ENCODE measurements around the gene DDR1.

Gene DDR1

DNA sequence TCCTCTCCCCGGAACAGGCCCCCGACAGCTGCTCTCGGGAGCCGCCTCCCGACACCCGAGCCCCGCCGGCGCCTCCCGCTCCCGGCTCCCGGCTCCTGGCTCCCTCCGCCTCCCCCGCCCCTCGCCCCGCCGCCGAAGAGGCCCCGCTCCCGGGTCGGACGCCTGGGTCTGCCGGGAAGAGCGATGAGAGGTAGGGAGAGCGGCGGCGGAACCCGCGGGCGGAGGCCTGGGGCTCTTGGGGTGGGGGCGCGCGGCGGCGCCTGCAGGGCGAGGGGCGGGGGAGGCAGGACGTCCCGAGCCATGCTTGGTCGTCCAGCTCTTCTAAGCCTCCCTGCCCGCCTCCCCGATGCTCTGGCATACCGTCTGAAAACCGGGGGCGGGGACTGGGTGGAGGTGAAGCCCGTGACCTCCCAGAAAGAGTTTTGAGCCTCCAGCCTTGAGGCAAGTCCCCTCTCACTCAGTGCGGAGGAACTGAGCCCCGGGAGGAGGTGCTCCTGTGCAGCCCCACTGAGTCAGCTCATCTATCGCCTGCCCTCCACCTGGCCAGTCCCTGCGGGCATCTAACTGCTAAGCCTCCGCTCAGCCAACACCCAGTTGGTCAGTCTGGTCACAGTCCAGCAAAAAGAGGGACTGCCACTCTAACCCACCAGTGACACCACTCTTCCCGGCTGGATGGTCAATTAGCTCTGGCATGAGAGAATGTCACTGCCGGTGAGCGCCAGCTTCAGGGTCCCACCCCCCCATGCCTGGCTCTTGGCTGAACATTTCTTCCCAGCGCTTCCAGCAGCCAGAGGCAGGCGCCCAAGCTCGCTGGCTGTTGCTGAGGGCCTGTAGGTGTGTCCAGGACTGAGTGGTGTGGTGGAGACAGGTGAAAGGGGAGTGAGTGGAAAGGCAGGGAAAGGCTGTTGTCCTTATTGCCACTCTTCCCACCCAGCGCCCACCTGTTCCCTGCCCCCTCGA lies 482 bp downstream of the DDR1 start:
- TF ChIP-seq GATA3 (IDR thresholded peaks at IDR 0.05; ENCODE audit: low read depth, low read length) (no peak), GATA2 (IDR thresholded peaks at IDR 0.05; ENCODE audit: low read depth, low read length) (no peak)

- TF ChIP-seq GATA3 (IDR thresholded peaks at IDR 0.05; ENCODE audit: low read depth, low read length) = no peak
- no peak for TF ChIP-seq GATA2 (IDR thresholded peaks at IDR 0.05; ENCODE audit: low read depth, low read length)
These were observed 1.2 kb downstream of the DDR1 start for GRCh38 chr6:30885481-30885998.

DNA sequence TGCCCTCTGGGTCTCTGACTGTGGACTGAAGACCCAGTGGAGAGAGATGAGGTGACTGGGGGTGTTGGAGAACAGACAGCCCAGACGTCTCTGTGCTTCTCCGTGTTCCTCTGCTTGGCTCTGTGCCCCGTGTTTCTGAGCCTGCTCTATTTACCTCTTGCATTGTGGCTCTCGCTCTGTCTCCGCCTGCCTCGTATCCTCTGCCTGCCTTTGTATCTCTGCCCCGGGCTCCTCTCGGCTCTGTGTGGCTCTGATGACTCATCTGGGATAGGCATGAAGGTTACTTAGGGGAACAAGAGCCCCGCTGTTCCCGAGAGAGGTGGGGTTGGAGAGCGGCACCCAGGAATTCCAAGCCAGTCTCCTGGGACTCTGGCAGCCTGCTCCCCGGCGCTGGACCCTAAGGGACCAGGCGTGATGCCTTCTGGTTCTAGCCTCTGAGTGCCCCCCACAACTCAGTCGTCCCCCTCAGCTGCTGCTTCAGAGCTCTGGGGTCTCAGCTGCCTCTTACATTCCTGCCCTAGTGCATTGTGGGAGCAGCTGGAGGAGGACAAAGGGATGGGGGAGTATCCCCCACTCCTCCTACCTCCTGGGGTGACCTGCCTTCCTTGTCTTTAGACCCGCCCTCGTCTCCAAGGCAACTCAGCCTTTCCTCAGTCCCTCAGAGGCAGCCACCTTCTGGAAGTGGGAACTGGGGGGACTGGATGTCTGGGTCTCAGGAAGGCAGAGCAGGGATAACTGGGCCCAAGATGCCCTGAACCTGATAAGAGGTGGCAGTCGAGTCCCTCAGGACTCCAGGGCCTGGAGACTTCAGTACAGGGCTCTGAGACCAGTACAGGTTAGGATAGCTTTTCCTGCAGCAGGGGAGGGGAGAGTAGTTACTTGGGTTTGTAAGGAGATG lies 1.9 kb downstream of the DDR1 start:
- TF ChIP-seq GATA3 (IDR thresholded peaks at IDR 0.05; ENCODE audit: low read depth, low read length) (no peak), GATA2 (IDR thresholded peaks at IDR 0.05; ENCODE audit: low read depth, low read length) (no peak)

GRCh38 chr6:30886897-30887255 lies 2.6 kb downstream of the DDR1 start:
- TF ChIP-seq GATA2 (IDR thresholded peaks at IDR 0.05; ENCODE audit: low read depth, low read length) = no peak
- no peak for TF ChIP-seq GATA3 (IDR thresholded peaks at IDR 0.05; ENCODE audit: low read depth, low read length)

GRCh38 chr6:30887901-30888815 lies 3.8 kb downstream of the DDR1 start:
- TF ChIP-seq GATA2 (IDR thresholded peaks at IDR 0.05; ENCODE audit: low read depth, low read length) = no peak
- no peak for TF ChIP-seq GATA3 (IDR thresholded peaks at IDR 0.05; ENCODE audit: low read depth, low read length)

DNA sequence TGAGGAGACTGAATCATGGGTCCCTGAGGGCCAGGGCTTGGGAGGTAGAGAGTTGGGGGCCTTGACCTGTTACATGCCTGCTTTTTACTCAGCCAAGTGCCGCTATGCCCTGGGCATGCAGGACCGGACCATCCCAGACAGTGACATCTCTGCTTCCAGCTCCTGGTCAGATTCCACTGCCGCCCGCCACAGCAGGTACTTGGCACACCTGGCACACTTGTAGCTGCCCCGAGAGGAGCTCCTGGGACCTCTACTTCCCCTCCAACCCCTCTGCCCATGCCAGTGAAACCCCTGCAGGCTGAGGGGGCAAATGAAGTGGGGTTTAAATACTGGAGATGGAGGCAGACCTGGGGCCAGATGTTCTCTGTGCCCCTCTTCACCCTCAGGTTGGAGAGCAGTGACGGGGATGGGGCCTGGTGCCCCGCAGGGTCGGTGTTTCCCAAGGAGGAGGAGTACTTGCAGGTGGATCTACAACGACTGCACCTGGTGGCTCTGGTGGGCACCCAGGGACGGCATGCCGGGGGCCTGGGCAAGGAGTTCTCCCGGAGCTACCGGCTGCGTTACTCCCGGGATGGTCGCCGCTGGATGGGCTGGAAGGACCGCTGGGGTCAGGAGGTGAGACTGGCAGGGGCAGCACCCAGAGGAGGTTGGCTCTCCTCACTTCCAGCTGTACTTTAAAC lies 4.6 kb downstream of the DDR1 start:
- TF ChIP-seq GATA2 (IDR thresholded peaks at IDR 0.05; ENCODE audit: low read depth, low read length) (no peak), GATA3 (IDR thresholded peaks at IDR 0.05; ENCODE audit: low read depth, low read length) (no peak)

DNA sequence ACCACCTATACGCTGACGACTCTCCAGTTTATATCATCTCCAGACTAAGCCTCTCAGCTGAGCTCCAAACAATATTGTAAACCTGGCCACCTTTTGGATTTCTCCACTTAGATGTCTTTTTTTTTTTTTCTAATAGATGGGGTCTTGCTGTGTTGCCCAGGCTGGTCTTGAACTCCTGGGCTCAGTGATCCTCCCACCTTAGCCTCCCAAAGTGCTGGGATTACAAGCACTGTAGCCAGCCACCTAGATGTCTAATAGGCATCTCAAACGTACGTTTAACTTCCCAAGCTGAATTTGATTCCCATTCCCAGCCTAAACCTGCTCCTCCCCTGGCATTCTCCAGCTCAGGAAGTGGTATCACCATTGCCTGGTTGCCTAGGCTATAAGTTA lies 5.2 kb downstream of the DDR1 start:
- TF ChIP-seq GATA3 (IDR thresholded peaks at IDR 0.05; ENCODE audit: low read depth, low read length) (no peak), GATA2 (IDR thresholded peaks at IDR 0.05; ENCODE audit: low read depth, low read length) (no peak)

- TF ChIP-seq GATA2 (IDR thresholded peaks at IDR 0.05; ENCODE audit: low read depth, low read length) (no peak), GATA3 (IDR thresholded peaks at IDR 0.05; ENCODE audit: low read depth, low read length) (no peak)
These were observed 5.8 kb downstream of the DDR1 start for GRCh38 chr6:30889921-30890645.

GRCh38 chr6:30890646-30891449 lies 6.5 kb downstream of the DDR1 start:
- TF ChIP-seq GATA2 (IDR thresholded peaks at IDR 0.05; ENCODE audit: low read depth, low read length) (no peak), GATA3 (IDR thresholded peaks at IDR 0.05; ENCODE audit: low read depth, low read length) (no peak)

GRCh38 chr6:30891450-30891723 lies 7.1 kb downstream of the DDR1 start:
- no peak for TF ChIP-seq GATA2 (IDR thresholded peaks at IDR 0.05; ENCODE audit: low read depth, low read length)
- TF ChIP-seq GATA3 (IDR thresholded peaks at IDR 0.05; ENCODE audit: low read depth, low read length) = no peak

DNA sequence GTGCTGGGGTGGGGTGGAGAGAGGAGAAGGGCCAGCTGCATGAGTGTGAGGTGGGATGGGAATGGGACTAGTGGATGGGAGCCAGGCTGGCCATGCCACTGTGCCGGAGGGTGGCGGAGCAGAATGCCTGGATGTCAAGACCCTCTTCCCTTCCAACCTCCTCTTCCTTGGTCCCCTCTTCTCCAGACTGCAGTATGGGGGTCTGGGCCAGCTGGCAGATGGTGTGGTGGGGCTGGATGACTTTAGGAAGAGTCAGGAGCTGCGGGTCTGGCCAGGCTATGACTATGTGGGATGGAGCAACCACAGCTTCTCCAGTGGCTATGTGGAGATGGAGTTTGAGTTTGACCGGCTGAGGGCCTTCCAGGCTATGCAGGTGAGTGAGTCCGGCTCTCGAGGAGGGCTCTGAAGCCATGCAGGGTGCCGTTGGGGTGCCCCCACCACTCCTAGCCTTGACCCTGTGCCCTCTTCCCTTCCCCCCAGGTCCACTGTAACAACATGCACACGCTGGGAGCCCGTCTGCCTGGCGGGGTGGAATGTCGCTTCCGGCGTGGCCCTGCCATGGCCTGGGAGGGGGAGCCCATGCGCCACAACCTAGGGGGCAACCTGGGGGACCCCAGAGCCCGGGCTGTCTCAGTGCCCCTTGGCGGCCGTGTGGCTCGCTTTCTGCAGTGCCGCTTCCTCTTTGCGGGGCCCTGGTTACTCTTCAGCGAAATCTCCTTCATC lies 7.7 kb downstream of the DDR1 start:
- TF ChIP-seq GATA3 (IDR thresholded peaks at IDR 0.05; ENCODE audit: low read depth, low read length) (no peak), GATA2 (IDR thresholded peaks at IDR 0.05; ENCODE audit: low read depth, low read length) (no peak)

Measured in SH-SY5Y (cell line).